NAMALWA (cell line): ENCODE measurements around the gene N4BP2.
A peak's percentile ranks its signal among the peaks of the same experiment; 100 is the strongest.

Experiments used
- DNase-seq: peaks from one replicate; pipeline ENCODE4 v3.0.0-alpha.2; 2015; ENCODE audit warnings: low spot score

N4BP2 gene

GRCh38 chr4:40192114-40193015 is 135.7 kb downstream of the N4BP2 start:
- no peak for DNase-seq

GRCh38 chr4:40193016-40193571 is 136.4 kb downstream of the N4BP2 start:
- peak; percentile 89 for DNase-seq

GRCh38 chr4:40193578-40193977 is 136.9 kb downstream of the N4BP2 start:
- DNase-seq = no peak

GRCh38 chr4:40194602-40195161 is 138.0 kb downstream of the N4BP2 start:
- DNase-seq = peak; percentile 86

GRCh38 chr4:40195182-40196177 is 138.8 kb downstream of the N4BP2 start:
- peak; percentile 55 for DNase-seq

GRCh38 chr4:40196272-40196671 is 139.6 kb downstream of the N4BP2 start:
- peak; percentile 69 for DNase-seq

- DNase-seq = peak; percentile 93
Observed at GRCh38 chr4:40196724-40197281, 140.2 kb downstream of the N4BP2 start, which contains the start of gene RHOH. Gene RHOH (plus strand): TSS chr4:40197031. CDS start chr4:40243387, 46,356 bp downstream.

GRCh38 chr4:40197879-40198689 is 141.4 kb downstream of the N4BP2 start:
- peak; percentile 43 for DNase-seq

GRCh38 chr4:40199179-40199670 is 142.6 kb downstream of the N4BP2 start:
- peak; percentile 65 for DNase-seq

- DNase-seq = peak; percentile 87
Observed at GRCh38 chr4:40199999-40200874, 143.6 kb downstream of the N4BP2 start.

GRCh38 chr4:40200875-40201801 is 144.5 kb downstream of the N4BP2 start:
- peak; percentile 81 for DNase-seq

- no peak for DNase-seq
Observed at GRCh38 chr4:40201898-40202297, 145.2 kb downstream of the N4BP2 start.

- DNase-seq = peak; percentile 37
Observed at GRCh38 chr4:40202474-40202873, 145.8 kb downstream of the N4BP2 start.

GRCh38 chr4:40204507-40205258 is 148.0 kb downstream of the N4BP2 start:
- DNase-seq = peak; percentile 52

GRCh38 chr4:40205259-40206198 is 148.9 kb downstream of the N4BP2 start:
- DNase-seq = peak; percentile 84

- no peak for DNase-seq
Observed at GRCh38 chr4:40206426-40206825, 149.8 kb downstream of the N4BP2 start.
